Right atrium auricular region (tissue), 2 donors: Measurements from ENCODE around the gene MLXIP. TPM values are rescaled to one million over a fixed set of nuclear protein-coding genes. Genes with fewer than 3 reads are reported as not detected.

Experiments
- DNase-seq: peaks from one replicate; pipeline ENCODE4 v3.0.0-alpha.2; 2019; ENCODE audit warnings: low spot score
- H3K27ac ChIP-seq, 2 donors: fragments of 200-600 bp; sonication (generic); 1 replicate in 1 of 2; 2 replicates in 1 of 2; pipeline ENCODE4 v1.5.1; 2016 to 2019
- H3K27me3 ChIP-seq, 2 donors: fragments of 200-600 bp; sonication (generic); one replicate each; pipeline versions ENCODE4 v1.5.1 to v1.6.0; 2017 to 2019
- H3K36me3 ChIP-seq: fragments of 200-600 bp; sonication (generic); one replicate; pipeline ENCODE4 v1.5.1; 2016
- H3K4me1 ChIP-seq, 2 donors: fragments of 200-600 bp; sonication (generic); one replicate each; pipeline versions ENCODE4 v1.5.1 to v1.6.0; 2017 to 2019
- H3K4me3 ChIP-seq, 2 donors: fragments of 200-600 bp; sonication (generic); 1 replicate in 1 of 2; 2 replicates in 1 of 2; pipeline ENCODE4 v1.5.1; 2017 to 2019; ENCODE audit warnings: mild to moderate bottlenecking in 1 of 2, moderate library complexity in 1 of 2
- H3K9me3 ChIP-seq, 2 donors: fragments of 200-600 bp; sonication (generic); one replicate each; pipeline ENCODE4 v1.5.1; 2019
- CTCF ChIP-seq, 2 donors: fragments of 200-600 bp; sonication (generic); IDR thresholded peaks; one replicate each; pipeline ENCODE4 v1.5.1; 2019; ENCODE audit warnings: antibody characterized with exemption in 2 of 2
- total RNA-seq, 2 donors: library from RNA; depleted of rRNA; stranded (reverse); fragments of >200 nt; gene quantifications; one replicate each; pipeline ENCODE4 v1.1.0, GENCODE V29; 2016

MLXIP gene
- total RNA-seq, 2 donors from 2014 or later = 14.2 to 24.1 TPM

DNA sequence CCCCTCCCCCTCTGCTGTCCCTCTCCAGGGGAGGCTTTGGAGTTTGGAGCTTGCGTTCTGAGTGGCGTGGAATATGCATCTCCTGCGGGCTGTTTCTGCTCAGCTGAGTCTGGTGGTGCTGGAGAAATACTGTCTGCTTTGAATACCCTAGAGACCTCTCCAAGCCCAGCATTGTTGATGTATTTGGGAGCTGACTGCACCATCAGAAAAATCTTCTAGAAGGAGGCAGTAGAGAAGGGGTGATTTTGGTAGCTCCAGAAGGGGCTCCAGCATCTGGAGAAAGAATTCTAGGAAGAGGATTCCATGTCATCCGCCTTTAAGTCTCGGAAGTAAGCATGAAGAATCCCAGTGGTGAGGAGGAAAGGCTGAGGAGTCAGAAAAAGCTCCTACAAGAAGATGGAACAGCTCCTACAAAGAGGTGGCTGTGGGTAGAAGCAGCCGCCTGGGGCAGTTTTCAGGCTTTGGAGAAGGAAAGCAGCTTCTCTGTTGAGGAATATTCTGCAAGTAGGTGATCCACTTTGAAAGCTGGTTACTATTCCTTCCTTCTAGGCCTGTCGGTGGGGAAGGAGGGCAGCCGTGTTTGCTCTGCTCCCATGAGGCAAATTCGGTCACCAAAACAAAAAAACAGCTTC, 9.7 kb downstream of the MLXIP start:
- Histone ChIP-seq H3K27me3 (no peaks in the 10 kb centered on the region), H3K4me3 (no peak overlapping the region), H3K9me3 (no peaks in the 10 kb centered on the region), H3K4me1 (peaks cover 0 to 93% of the 10 kb centered on the region in 2 donors), H3K27ac (peak overlapping the region; percentile 23 to 46), H3K36me3 (peaks cover 6% of the 10 kb centered on the region)
- no peak for DNase-seq
- no peak for TF ChIP-seq CTCF (IDR thresholded peaks at IDR 0.05)

DNA sequence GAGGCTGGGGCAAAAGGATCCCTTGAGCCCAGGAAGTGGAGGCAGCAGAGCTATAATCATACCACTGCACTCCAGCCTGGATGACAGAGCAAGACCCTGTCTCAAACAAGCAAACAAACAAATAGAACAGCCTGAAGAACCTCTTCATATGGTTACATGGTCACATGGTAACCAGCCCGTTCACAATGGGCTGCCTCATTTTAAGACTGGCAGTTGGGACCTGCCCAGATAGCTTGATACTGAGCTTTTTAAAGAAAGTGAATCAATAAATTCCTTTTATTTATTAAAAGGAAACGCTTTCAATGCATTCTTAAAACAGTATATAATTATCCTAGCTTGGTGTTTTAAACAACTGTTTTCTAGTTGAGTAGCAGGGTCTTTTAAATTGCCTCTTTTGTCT, 10.5 kb downstream of the MLXIP start:
- peaks cover 6% of the 10 kb centered on the region for H3K36me3 ChIP-seq
- H3K27me3 ChIP-seq = no peaks in the 10 kb centered on the region
- H3K27ac ChIP-seq = peak overlapping the region; percentile 22 to 46
- peaks cover 0 to 92% of the 10 kb centered on the region in 2 donors for H3K4me1 ChIP-seq
- H3K9me3 ChIP-seq = no peaks in the 10 kb centered on the region
- DNase-seq = no peak
- no peak overlapping the region for H3K4me3 ChIP-seq
- TF ChIP-seq CTCF (IDR thresholded peaks at IDR 0.05) = no peak

- Histone ChIP-seq H3K36me3 (no peaks in the 10 kb centered on the region), H3K4me3 (no peak overlapping the region), H3K4me1 (peaks cover 0 to 94% of the 10 kb centered on the region in 2 donors), H3K27me3 (no peaks in the 10 kb centered on the region), H3K27ac (peak overlapping the region; percentile 33 to 61), H3K9me3 (no peaks in the 10 kb centered on the region)
- TF ChIP-seq CTCF (IDR thresholded peaks at IDR 0.05) = no peak
- DNase-seq = no peak
These were observed 12.4 kb downstream of the MLXIP start for GRCh38 chr12:122090759-122091515.

DNA sequence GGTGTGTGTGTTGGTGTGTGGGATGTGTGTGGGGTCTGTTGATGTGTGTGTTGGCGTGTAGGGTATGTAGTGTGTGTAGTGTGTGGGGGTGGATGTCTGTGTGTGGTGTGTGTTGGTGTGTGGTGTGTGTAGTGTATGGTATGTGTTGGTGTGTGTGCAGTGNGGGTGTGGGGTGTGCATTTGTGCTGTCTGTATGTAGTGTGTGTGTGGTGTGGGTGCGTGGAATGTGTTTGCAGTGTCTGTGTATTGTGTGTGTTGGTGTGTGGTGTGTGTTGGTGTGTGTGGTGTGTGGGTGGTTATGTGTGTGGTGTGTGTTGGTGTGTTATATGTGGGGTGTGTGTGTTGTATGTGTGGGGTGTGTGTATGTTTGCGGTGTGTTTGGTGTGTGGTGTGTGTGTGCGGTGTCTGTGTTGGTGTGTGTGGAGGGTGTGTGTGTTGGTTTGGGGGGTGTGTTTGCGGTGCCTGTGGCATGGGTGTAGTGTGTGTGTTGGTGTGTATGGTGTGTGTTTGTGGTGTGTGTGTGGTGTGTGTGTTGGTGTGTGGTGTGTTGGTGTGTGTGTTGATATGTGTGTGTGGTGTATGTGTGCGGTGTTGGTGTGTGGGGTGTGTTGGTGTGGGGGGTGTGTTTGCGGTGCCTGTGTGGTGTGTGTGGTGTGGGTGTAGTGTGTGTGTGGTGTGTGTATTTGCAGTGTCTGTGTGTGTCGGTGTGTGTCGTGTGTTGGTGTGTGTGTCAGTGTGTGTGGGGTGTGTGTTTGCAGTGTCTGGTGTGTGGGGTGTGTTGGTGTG, 14.7 kb downstream of the MLXIP start:
- Histone ChIP-seq H3K4me3 (no peak overlapping the region), H3K36me3 (no peaks in the 10 kb centered on the region), H3K4me1 (peaks cover 0 to 94% of the 10 kb centered on the region in 2 donors), H3K27me3 (no peaks in the 10 kb centered on the region), H3K27ac (peak overlapping the region in 1 of 2 donors; percentile 33), H3K9me3 (no peaks in the 10 kb centered on the region)
- no peak for TF ChIP-seq CTCF (IDR thresholded peaks at IDR 0.05)
- DNase-seq = no peak

DNA sequence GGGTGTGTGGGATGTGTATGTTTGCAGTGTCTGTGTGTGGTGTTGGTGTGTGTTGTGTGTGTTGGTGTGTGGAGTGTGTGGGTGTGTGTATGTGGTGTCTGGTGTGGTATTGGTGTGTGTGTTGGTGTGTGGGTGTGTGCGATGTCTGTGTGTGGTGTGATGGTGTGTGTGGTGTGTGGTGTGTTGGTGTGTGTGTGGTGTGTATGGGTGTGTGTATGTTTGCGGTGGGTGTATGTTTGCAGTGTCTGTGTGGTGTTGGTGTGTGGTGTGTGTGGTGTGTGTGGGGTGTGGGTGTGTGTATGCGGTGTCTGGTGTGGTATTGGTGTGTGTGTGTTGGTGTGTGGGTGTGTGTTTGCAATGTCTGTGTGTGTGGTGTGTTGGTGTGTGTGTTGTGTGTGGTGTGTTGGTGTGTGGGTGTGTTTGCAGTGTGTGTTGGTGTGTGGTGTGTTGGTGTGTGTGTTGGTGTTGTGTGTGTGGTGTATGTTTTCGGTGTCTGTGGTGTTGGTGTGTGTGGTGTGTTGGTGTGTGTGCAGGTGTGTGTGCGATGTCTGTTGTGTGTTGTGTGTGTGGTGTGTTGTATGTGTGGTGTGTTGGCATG, 15.7 kb downstream of the MLXIP start:
- no peak overlapping the region for H3K4me3 ChIP-seq
- peak overlapping the region in 1 of 2 donors; percentile 46 for H3K27ac ChIP-seq
- no peaks in the 10 kb centered on the region for H3K9me3 ChIP-seq
- no peaks in the 10 kb centered on the region for H3K27me3 ChIP-seq
- DNase-seq = no peak
- no peak for TF ChIP-seq CTCF (IDR thresholded peaks at IDR 0.05)
- no peaks in the 10 kb centered on the region for H3K36me3 ChIP-seq
- H3K4me1 ChIP-seq = peaks cover 0 to 94% of the 10 kb centered on the region in 2 donors
